H1 (cell line): ENCODE measurements around the gene GDNF. TPM values are rescaled to one million over a fixed set of nuclear protein-coding genes. Genes with fewer than 3 reads are reported as not detected.

Experiments used
- ATF2 ChIP-seq: IDR thresholded peaks from 2 replicates; pipeline ENCODE4 v1.6.1; 2012; ENCODE audit warnings: low read length, inconsistent platforms
- CBX8 ChIP-seq: fragments of 300-800, 300-1000 bp; sonication (generic); IDR thresholded peaks from 2 replicates; pipeline ENCODE4 v1.7.1; 2016; ENCODE audit warnings: low read depth, low read length, borderline replicate concordance
- E2F6 ChIP-seq: IDR thresholded peaks from 2 replicates; pipeline ENCODE4 v1.6.1; 2012; ENCODE audit warnings: inconsistent platforms
- EZH2 ChIP-seq: fragments of 200-600 bp; sonication (generic); IDR thresholded peaks from 2 replicates; pipeline ENCODE4 v1.7.1; 2012; ENCODE audit warnings: low read depth, mild to moderate bottlenecking, moderate library complexity, low read length, inconsistent platforms; ENCODE audit not compliant: severe bottlenecking
- KDM1A ChIP-seq: fragments of 200-600, 300-600 bp; sonication (generic); IDR thresholded peaks from 2 replicates; pipeline ENCODE4 v1.7.1; 2016; ENCODE audit warnings: mild to moderate bottlenecking, low read length, borderline replicate concordance
- MAX ChIP-seq: IDR thresholded peaks from 2 replicates; pipeline ENCODE4 v1.6.1; 2012; ENCODE audit warnings: inconsistent platforms
- RBBP5 ChIP-seq: IDR thresholded peaks from 2 replicates; pipeline ENCODE4 v1.7.1; 2012; ENCODE audit warnings: low read depth, mild to moderate bottlenecking, inconsistent platforms, low read length, moderate library complexity, borderline replicate concordance
- RNF2 ChIP-seq: fragments of 200-900, 300-1000 bp; sonication (generic); IDR thresholded peaks from 2 replicates; pipeline ENCODE4 v1.7.1; 2016; ENCODE audit warnings: borderline replicate concordance, low read depth, mild to moderate bottlenecking, antibody characterized with exemption, low read length; ENCODE audit not compliant: poor library complexity, severe bottlenecking; ENCODE audit errors: missing control alignments
- polyA plus RNA-seq, 7 experiments: library from polyadenylated mRNA; depleted of rRNA in 3 of 7; stranded (reverse) in 5 of 7; unstranded in 2 of 7; fragments of >200 nt in 5 of 7; fragments of 200-250 nt in 2 of 7; gene quantifications; 1 replicate in 5 of 7; 2 replicates in 1 of 7; 4 replicates in 1 of 7; pipeline versions ENCODE4 v1.2.1 to v1.2.3, GENCODE V29; 2011 to 2013; ENCODE audit warnings: missing spikeins in 2 of 7, mixed read lengths in 2 of 7
- total RNA-seq: library from RNA; stranded (reverse); fragmentation: NEBNext Ultra II Directional; extraction: Animal tissue kit (Norgen Biotek cat#: 25700); gene quantifications from 2 replicates; pipeline ENCODE4 v1.2.1, GENCODE V29; 2021

GDNF gene
- total and polyA plus RNA-seq, 2 of the 8 experiments (the other 6 are each of a cell fraction or from before 2014, with no cell fraction given) = 0.15 to 2.0 TPM

GRCh38 chr5:37834542-37835379 is 5.1 kb downstream of the GDNF start (continued):
- TF ChIP-seq E2F6 = 0 out of 2 replicates have a peak, but pooled peaks have one; percentile 27
- TF ChIP-seq KDM1A = no peak
- TF ChIP-seq MAX = peak; percentile 55
- TF ChIP-seq RBBP5 = peak; percentile 57; the same call in 1 of the 2 replicates
- peak; percentile 22 for TF ChIP-seq EZH2
- TF ChIP-seq CBX8 = no peak
- no peak for TF ChIP-seq ATF2
- peak; percentile 51 for TF ChIP-seq RNF2
